ENCODE data around the gene GNLY. TPM values are rescaled to one million over a fixed set of nuclear protein-coding genes. Genes with fewer than 3 reads are reported as not detected.
A peak's percentile ranks its signal among the peaks of the same experiment; 100 is the strongest.

Gene GNLY
- total and polyA plus RNA-seq, 2 of the 4 experiments (the other 2 are of a cell fraction): not detected

GRCh38 chr2:85665264-85665937 is 28.8 kb upstream of the GNLY start:
- H2BK15ac ChIP-seq (ENCODE audit: low read depth, low read length): no peak overlapping the region
- H3K18ac ChIP-seq (ENCODE audit: low read depth, low read length): no peak overlapping the region
- no peak overlapping the region for H3K23ac ChIP-seq (ENCODE audit: low read depth, low read length)
- H2AK5ac ChIP-seq (ENCODE audit: low read depth, low read length): no peak overlapping the region
- H3K36me3 ChIP-seq (ENCODE audit: control insufficient read depth, insufficient read depth, low read length): no peaks in the 10 kb centered on the region
- H2BK120ac ChIP-seq (ENCODE audit: low read depth, low read length): no peak overlapping the region
- H3K79me1 ChIP-seq (ENCODE audit: low read depth in 1 of 2, low read length in 2 of 2): no peaks in the 10 kb centered on the region
- no peak for ATAC-seq (ENCODE audit: low read depth)
- no peak for TF ChIP-seq MXI1 (IDR thresholded peaks at IDR 0.05; ENCODE audit: borderline replicate concordance, low read depth, low read length)
- no peak for TF ChIP-seq MAFK (IDR thresholded peaks at IDR 0.05; ENCODE audit: low read depth, low read length)
- no peak for TF ChIP-seq SMC3 (IDR thresholded peaks at IDR 0.05; ENCODE audit: low read depth, low read length)
- ChIA-PET CTCF (no interaction called here), POLR2A (ENCODE audit: unreplicated experiment) (no interaction called here)
- H2BK20ac ChIP-seq (ENCODE audit: low read depth, low read length): no peak overlapping the region
- in situ Hi-C loops (cut with MboI; ENCODE audit: low sequenced_read_pairs): no loop called here
- H3K4me3 ChIP-seq (ENCODE audit: insufficient read depth, low read depth, low read length): no peak overlapping the region
- H4K5ac ChIP-seq (ENCODE audit: low read depth, low read length): no peak overlapping the region
- no peak overlapping the region for H3K27ac ChIP-seq (ENCODE audit: insufficient read depth, low read length)
- no peak overlapping the region for H4K8ac ChIP-seq (ENCODE audit: low read depth in 2 of 2, low read length in 2 of 2)
- WGBS, 2 experiments (ENCODE audit: extremely low coverage in 2 of 2, insufficient read length in 1 of 2): 70% methylated on average over 4 of the region's 11 CpGs; no CpG with 5 or more reads in 1 of the 2 experiments
- H3K4ac ChIP-seq (ENCODE audit: low read depth, low read length): no peak overlapping the region
- DNase-seq: no peak
- H4K20me1 ChIP-seq (ENCODE audit: insufficient read depth, low read length): no peaks in the 10 kb centered on the region
- H2AK9ac ChIP-seq (replicated peaks; ENCODE audit: low read depth, low read length, poor library complexity): peak overlapping the region; percentile 31
- H3K27me3 ChIP-seq (ENCODE audit: control insufficient read depth, insufficient read depth, low read length): no peaks in the 10 kb centered on the region
- H3K14ac ChIP-seq (replicated peaks; ENCODE audit: low read depth, low read length): no peak overlapping the region
- H3K9me1 ChIP-seq (ENCODE audit: insufficient read depth, low read length): peaks cover 15% of the 10 kb centered on the region; the same call in 1 of the 2 replicates
- dilution Hi-C loops (cut with HindIII; ENCODE audit: low sequenced_read_pairs, unreplicated experiment): no loop called here
- intact Hi-C loops (cut with micrococcal nuclease): no loop called here
- no TSS peak for BruUV-seq (replicated peaks)
- no peak overlapping the region for H4K91ac ChIP-seq (ENCODE audit: insufficient read depth, low read depth, low read length)
- H2AFZ ChIP-seq (replicated peaks; ENCODE audit: low read length, poor library complexity): no peak overlapping the region
- no peaks in the 10 kb centered on the region for H3K9me3 ChIP-seq (ENCODE audit: control insufficient read depth, insufficient read depth, low read length)
- no peak overlapping the region for H3K9ac ChIP-seq (ENCODE audit: low read depth, low read length)
- no peak overlapping the region for H3K4me2 ChIP-seq (ENCODE audit: low read depth, low read length)
- H3K4me1 ChIP-seq (ENCODE audit: control insufficient read depth, insufficient read depth, low read length): peaks cover 6% of the 10 kb centered on the region
- H2BK5ac ChIP-seq (ENCODE audit: low read depth, low read length, poor library complexity, severe bottlenecking): no peak overlapping the region
- no peak overlapping the region for H3K56ac ChIP-seq (ENCODE audit: extremely low read depth, insufficient read depth, low read length)

All from IMR-90 (cell line).